ENCODE results near the gene XAF1.

- TF ChIP-seq CTCF (IDR thresholded peaks at IDR 0.05) (no peak), POLR2A (IDR thresholded peaks at IDR 0.05) (no peak), POLR2AphosphoS5 (IDR thresholded peaks at IDR 0.05) (no peak)
Observed at GRCh38 chr17:6811510-6811909, 55.7 kb downstream of the XAF1 start.

Measured in prostate gland (tissue), 2 donors.